ENCODE results near the gene STAT4. TPM values are rescaled to one million over a fixed set of nuclear protein-coding genes. Genes with fewer than 3 reads are reported as not detected.

STAT4 gene
- total RNA-seq, 1 donor from 2014 or later, result 2.6 TPM

DNA sequence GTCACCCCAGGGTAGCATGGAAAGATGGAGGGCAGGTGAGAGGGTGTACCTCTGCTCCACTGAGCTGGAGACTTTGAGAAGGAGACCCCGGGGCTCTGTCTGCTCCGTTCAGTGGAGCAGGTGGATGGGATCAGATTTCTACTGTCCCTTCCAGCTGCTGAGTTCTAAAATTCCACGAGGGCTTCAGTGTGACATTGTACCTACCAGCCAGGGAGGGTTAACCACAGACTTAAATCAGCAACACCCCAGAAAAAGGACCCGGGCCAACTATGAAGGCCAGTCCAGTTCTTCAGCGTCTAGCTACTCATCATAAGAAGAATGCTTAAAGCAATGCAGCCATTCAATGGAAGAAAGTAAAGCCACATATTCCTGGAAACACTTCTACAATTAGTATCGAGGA is 160.7 kb downstream of the STAT4 start:
- Histone ChIP-seq H3K27ac (ENCODE audit: low read depth, low read length) (no peak overlapping the region), H3K36me3 (ENCODE audit: control insufficient read depth in 3 of 3, insufficient read depth in 3 of 3, low read length in 3 of 3) (peaks cover 55 to 82% (median 80%) of the 10 kb centered on the region in 3 donors), H3K9me3 (ENCODE audit: control insufficient read depth in 3 of 3, low read length in 3 of 3) (no peaks in the 10 kb centered on the region), H3K4me3 (ENCODE audit: low read length in 3 of 3) (no peak overlapping the region), H3K27me3 (ENCODE audit: control insufficient read depth in 3 of 3, insufficient read depth in 3 of 3, low read length in 3 of 3) (no peaks in the 10 kb centered on the region), H3K4me1 (ENCODE audit: control insufficient read depth in 3 of 3, insufficient read depth in 3 of 3, low read length in 3 of 3) (no peaks in the 10 kb centered on the region), H3K9ac (ENCODE audit: low read depth in 1 of 3, low read length in 3 of 3) (no peak overlapping the region)

DNA sequence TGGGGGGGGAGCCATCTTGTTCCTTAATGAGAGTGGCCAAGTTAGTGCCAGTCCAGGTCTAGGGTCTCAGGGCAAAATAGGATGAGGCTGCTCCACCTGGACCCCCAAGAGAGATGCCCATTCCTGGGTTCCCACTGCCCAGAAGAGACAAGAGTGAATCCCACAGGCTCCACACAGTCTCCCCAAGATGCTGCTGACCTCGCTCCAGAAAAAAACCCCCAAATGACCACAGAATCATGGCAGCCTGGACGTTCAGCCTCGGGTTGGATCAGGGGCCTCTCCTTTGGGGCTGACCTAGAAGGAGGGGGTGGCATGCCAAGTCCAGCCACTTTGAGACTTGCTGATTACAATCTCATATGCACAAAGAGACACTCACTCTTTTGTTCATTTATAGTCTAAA is 161.9 kb downstream of the STAT4 start:
- Histone ChIP-seq H3K27ac (ENCODE audit: low read depth, low read length) (no peak overlapping the region), H3K4me1 (ENCODE audit: control insufficient read depth in 3 of 3, insufficient read depth in 3 of 3, low read length in 3 of 3) (no peaks in the 10 kb centered on the region), H3K9me3 (ENCODE audit: control insufficient read depth in 3 of 3, low read length in 3 of 3) (no peaks in the 10 kb centered on the region), H3K36me3 (ENCODE audit: control insufficient read depth in 3 of 3, insufficient read depth in 3 of 3, low read length in 3 of 3) (peaks cover 58 to 85% (median 84%) of the 10 kb centered on the region in 3 donors), H3K4me3 (ENCODE audit: low read length in 3 of 3) (no peak overlapping the region), H3K27me3 (ENCODE audit: control insufficient read depth in 3 of 3, insufficient read depth in 3 of 3, low read length in 3 of 3) (no peaks in the 10 kb centered on the region), H3K9ac (ENCODE audit: low read depth in 1 of 3, low read length in 3 of 3) (no peak overlapping the region)

DNA sequence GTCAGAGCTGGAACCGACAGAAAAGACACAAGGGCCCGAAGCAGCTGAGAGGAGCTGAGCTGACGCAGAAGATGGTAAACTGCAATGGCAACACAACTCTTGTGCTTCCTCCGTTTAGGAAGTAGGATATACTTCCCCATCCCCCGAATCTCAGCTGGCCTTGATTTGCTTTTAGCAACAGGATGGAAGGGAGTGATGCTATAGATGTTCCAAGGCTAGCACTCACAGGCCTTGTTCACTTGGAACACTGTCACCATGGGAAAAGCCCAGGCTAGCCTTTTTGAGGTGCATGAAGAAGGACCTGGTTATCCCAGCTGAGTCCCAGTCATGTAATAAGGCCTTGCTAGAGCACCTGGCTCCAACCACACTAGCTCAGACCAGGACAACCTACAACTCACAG is 162.9 kb downstream of the STAT4 start:
- H3K9me3 ChIP-seq (ENCODE audit: control insufficient read depth in 3 of 3, low read length in 3 of 3), result no peaks in the 10 kb centered on the region
- no peak overlapping the region for H3K27ac ChIP-seq (ENCODE audit: low read depth, low read length)
- H3K4me3 ChIP-seq (ENCODE audit: low read length in 3 of 3), result no peak overlapping the region
- H3K36me3 ChIP-seq (ENCODE audit: control insufficient read depth in 3 of 3, insufficient read depth in 3 of 3, low read length in 3 of 3), result peaks cover 63 to 84% (median 84%) of the 10 kb centered on the region in 3 donors
- no peaks in the 10 kb centered on the region for H3K4me1 ChIP-seq (ENCODE audit: control insufficient read depth in 3 of 3, insufficient read depth in 3 of 3, low read length in 3 of 3)
- H3K9ac ChIP-seq (ENCODE audit: low read depth in 1 of 3, low read length in 3 of 3), result no peak overlapping the region
- H3K27me3 ChIP-seq (ENCODE audit: control insufficient read depth in 3 of 3, insufficient read depth in 3 of 3, low read length in 3 of 3), result no peaks in the 10 kb centered on the region

DNA sequence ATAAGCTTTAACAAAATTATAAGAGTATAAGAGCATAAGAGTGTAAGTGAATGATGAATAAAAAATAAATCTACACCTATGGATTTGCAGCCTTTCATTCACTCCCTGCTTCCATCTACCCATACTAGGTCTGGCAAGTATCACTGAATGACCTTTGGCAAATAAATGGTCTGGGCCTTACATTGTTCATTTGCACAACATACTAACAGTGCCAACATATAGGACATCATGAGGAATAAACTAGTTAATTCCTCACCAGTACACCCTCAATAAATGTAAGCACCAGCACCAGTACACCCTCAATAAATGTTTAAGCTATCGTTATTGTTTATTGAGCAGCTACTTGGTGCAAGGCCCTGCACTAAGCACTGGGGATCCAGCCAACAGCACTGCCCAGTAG is 163.7 kb downstream of the STAT4 start:
- Histone ChIP-seq H3K9ac (ENCODE audit: low read depth in 1 of 3, low read length in 3 of 3) (no peak overlapping the region), H3K27ac (ENCODE audit: low read depth, low read length) (no peak overlapping the region), H3K9me3 (ENCODE audit: control insufficient read depth in 3 of 3, low read length in 3 of 3) (no peaks in the 10 kb centered on the region), H3K4me1 (ENCODE audit: control insufficient read depth in 3 of 3, insufficient read depth in 3 of 3, low read length in 3 of 3) (no peaks in the 10 kb centered on the region), H3K27me3 (ENCODE audit: control insufficient read depth in 3 of 3, insufficient read depth in 3 of 3, low read length in 3 of 3) (no peaks in the 10 kb centered on the region), H3K4me3 (ENCODE audit: low read length in 3 of 3) (no peak overlapping the region), H3K36me3 (ENCODE audit: control insufficient read depth in 3 of 3, insufficient read depth in 3 of 3, low read length in 3 of 3) (peaks cover 66 to 89% (median 87%) of the 10 kb centered on the region in 3 donors)

DNA sequence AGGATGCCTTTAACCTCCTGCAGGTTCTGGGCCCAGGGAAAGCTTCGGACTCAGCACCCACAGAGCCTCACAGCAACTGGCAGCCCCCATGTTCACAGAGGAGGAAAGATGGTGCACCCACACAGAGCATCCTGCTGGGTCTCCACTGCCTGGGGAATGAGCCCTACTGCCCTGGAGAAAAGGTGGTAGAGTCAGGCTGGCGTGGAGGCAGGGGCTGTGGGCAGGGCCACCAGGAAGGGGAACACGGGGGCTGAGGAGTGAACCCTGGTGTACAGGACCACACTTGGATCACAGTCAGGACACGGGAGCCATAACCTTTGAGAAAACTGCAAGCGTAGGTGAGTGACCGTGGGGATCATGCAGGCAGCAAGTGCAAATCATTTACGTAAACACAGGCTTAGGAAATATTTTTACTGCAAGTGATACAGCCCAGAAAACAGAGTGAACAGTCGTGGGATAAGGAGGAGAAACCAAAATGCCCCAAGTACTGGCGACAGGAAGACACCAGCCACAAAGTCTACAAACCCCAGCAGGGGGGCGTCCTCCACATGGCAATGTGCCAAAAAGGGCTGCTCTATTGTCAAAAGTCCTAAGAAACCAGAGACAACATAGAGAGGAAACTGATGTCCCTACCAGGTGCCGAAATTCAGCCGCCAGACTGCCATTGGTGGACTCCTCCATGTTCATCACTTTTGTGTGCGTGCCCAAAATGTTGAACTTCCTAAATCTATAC is 164.4 kb downstream of the STAT4 start:
- Histone ChIP-seq H3K9me3 (ENCODE audit: control insufficient read depth in 3 of 3, low read length in 3 of 3) (no peaks in the 10 kb centered on the region), H3K27ac (ENCODE audit: low read depth, low read length) (no peak overlapping the region), H3K27me3 (ENCODE audit: control insufficient read depth in 3 of 3, insufficient read depth in 3 of 3, low read length in 3 of 3) (no peaks in the 10 kb centered on the region), H3K4me3 (ENCODE audit: low read length in 3 of 3) (no peak overlapping the region), H3K36me3 (ENCODE audit: control insufficient read depth in 3 of 3, insufficient read depth in 3 of 3, low read length in 3 of 3) (peaks cover 69 to 91% (median 87%) of the 10 kb centered on the region in 3 donors), H3K4me1 (ENCODE audit: control insufficient read depth in 3 of 3, insufficient read depth in 3 of 3, low read length in 3 of 3) (no peaks in the 10 kb centered on the region), H3K9ac (ENCODE audit: low read depth in 1 of 3, low read length in 3 of 3) (no peak overlapping the region)

DNA sequence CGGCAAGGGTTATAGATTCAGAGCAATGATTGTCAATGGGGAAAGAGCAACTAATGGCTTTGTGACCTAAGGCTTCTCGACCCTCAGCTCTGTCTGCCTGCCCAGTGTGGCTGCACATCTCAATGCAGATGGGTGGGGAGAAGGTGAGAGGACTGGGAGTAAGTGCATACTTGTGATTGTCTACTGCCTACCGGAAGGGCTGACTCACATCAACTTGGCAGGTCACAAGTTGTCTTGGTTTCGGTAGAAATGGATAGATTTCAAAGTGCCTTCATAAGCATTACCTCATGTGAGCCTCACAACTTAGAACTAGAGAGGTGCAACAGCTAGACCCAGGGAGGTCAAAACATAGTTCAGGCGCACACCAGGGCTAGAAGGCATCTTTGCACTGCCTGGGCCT is 166.2 kb downstream of the STAT4 start:
- Histone ChIP-seq H3K27ac (ENCODE audit: low read depth, low read length) (no peak overlapping the region), H3K9me3 (ENCODE audit: control insufficient read depth in 3 of 3, low read length in 3 of 3) (no peaks in the 10 kb centered on the region), H3K27me3 (ENCODE audit: control insufficient read depth in 3 of 3, insufficient read depth in 3 of 3, low read length in 3 of 3) (no peaks in the 10 kb centered on the region), H3K9ac (ENCODE audit: low read depth in 1 of 3, low read length in 3 of 3) (no peak overlapping the region), H3K4me1 (ENCODE audit: control insufficient read depth in 3 of 3, insufficient read depth in 3 of 3, low read length in 3 of 3) (peaks cover 0 to 4% (median 0%) of the 10 kb centered on the region in 3 donors), H3K36me3 (ENCODE audit: control insufficient read depth in 3 of 3, insufficient read depth in 3 of 3, low read length in 3 of 3) (peaks cover 76 to 89% (median 87%) of the 10 kb centered on the region in 3 donors), H3K4me3 (ENCODE audit: low read length in 3 of 3) (no peak overlapping the region)

DNA sequence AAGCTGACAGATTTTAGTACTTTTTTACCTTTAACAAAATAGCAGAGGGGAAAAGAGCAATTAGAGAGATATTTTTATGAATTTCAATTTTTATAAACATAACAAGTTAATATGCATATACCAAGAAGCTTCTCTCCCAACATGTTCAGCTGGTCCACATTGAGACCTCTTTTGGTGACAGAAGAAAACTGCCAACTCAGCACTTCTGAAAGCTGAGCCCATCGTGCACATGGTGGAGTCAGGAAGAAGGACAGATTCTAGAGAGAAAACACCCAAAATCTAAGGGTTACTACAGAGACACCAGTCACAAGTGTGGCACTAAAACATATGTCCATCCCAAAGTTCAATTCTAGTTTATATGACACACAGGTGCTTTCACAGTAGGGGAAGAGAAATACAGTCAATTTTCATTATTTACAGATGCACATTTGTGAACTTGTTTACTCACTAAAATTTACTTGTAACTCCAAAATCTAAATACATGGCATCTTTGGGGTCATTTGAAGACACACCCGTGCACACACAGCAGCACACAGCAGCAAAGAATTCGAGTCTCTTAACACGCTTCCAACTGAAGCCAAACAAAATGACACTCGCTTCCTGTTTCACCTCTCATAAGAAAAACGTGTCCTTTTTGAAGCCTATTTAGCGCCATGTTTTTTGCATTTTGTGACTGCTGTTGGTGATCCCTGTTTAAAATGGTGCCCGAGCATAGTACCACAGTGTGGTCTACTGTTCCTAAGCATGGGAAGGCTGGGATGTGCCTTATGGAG is 168.3 kb downstream of the STAT4 start:
- Histone ChIP-seq H3K27me3 (ENCODE audit: control insufficient read depth in 3 of 3, insufficient read depth in 3 of 3, low read length in 3 of 3) (no peaks in the 10 kb centered on the region), H3K4me3 (ENCODE audit: low read length in 3 of 3) (no peak overlapping the region), H3K27ac (ENCODE audit: low read depth, low read length) (no peak overlapping the region), H3K36me3 (ENCODE audit: control insufficient read depth in 3 of 3, insufficient read depth in 3 of 3, low read length in 3 of 3) (peaks cover 80 to 93% (median 85%) of the 10 kb centered on the region in 3 donors), H3K9ac (ENCODE audit: low read depth in 1 of 3, low read length in 3 of 3) (no peak overlapping the region), H3K4me1 (ENCODE audit: control insufficient read depth in 3 of 3, insufficient read depth in 3 of 3, low read length in 3 of 3) (peaks cover 0 to 7% (median 0%) of the 10 kb centered on the region in 3 donors), H3K9me3 (ENCODE audit: control insufficient read depth in 3 of 3, low read length in 3 of 3) (no peaks in the 10 kb centered on the region)

DNA sequence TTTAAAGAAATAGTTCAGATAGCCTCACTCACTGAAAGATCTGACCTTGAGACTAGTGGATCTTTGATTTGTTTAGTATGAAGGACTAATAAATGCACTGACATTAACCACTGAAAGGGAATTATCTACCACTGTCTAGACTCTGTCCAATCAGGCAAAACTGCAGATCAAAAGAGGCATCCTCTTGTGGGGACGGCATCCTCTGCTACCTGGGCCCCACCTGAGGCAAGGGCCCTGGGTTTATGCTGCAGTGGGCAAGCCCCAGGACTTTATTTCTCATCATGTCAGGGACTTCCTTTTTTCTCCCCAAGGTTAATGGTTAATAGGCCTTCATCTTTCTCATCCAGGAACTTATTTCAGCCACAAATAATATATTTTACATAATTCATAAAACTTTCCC is 169.1 kb downstream of the STAT4 start:
- no peaks in the 10 kb centered on the region for H3K9me3 ChIP-seq (ENCODE audit: control insufficient read depth in 3 of 3, low read length in 3 of 3)
- peaks cover 0 to 7% (median 0%) of the 10 kb centered on the region in 3 donors for H3K4me1 ChIP-seq (ENCODE audit: control insufficient read depth in 3 of 3, insufficient read depth in 3 of 3, low read length in 3 of 3)
- H3K27me3 ChIP-seq (ENCODE audit: control insufficient read depth in 3 of 3, insufficient read depth in 3 of 3, low read length in 3 of 3), result no peaks in the 10 kb centered on the region
- H3K36me3 ChIP-seq (ENCODE audit: control insufficient read depth in 3 of 3, insufficient read depth in 3 of 3, low read length in 3 of 3), result peaks cover 76 to 93% (median 81%) of the 10 kb centered on the region in 3 donors
- H3K4me3 ChIP-seq (ENCODE audit: low read length in 3 of 3), result no peak overlapping the region
- no peak overlapping the region for H3K27ac ChIP-seq (ENCODE audit: low read depth, low read length)
- H3K9ac ChIP-seq (ENCODE audit: low read depth in 1 of 3, low read length in 3 of 3), result no peak overlapping the region

DNA sequence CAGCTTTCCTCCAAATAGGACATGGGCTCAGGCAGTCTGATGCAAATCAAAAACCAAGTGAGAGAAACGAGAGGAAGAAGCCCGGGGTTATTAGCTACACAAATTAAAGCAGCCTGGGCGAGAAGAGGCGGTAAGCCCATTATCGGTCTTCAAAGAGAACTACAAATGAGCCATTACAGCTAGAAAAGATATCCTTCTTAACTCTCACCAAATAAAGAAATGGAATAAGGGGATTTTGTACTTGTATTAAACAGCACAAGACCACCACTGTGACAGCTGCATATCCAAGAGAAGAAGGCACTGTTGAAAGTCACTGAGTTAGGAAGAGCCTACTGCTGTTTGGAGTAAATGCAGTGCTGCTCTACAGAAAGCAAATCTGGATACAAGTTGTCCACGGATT is 169.5 kb downstream of the STAT4 start:
- Histone ChIP-seq H3K36me3 (ENCODE audit: control insufficient read depth in 3 of 3, insufficient read depth in 3 of 3, low read length in 3 of 3) (peaks cover 75 to 93% (median 81%) of the 10 kb centered on the region in 3 donors), H3K4me1 (ENCODE audit: control insufficient read depth in 3 of 3, insufficient read depth in 3 of 3, low read length in 3 of 3) (peaks cover 0 to 7% (median 0%) of the 10 kb centered on the region in 3 donors), H3K9me3 (ENCODE audit: control insufficient read depth in 3 of 3, low read length in 3 of 3) (no peaks in the 10 kb centered on the region), H3K27me3 (ENCODE audit: control insufficient read depth in 3 of 3, insufficient read depth in 3 of 3, low read length in 3 of 3) (no peaks in the 10 kb centered on the region), H3K27ac (ENCODE audit: low read depth, low read length) (no peak overlapping the region), H3K4me3 (ENCODE audit: low read length in 3 of 3) (no peak overlapping the region), H3K9ac (ENCODE audit: low read depth in 1 of 3, low read length in 3 of 3) (no peak overlapping the region)

DNA sequence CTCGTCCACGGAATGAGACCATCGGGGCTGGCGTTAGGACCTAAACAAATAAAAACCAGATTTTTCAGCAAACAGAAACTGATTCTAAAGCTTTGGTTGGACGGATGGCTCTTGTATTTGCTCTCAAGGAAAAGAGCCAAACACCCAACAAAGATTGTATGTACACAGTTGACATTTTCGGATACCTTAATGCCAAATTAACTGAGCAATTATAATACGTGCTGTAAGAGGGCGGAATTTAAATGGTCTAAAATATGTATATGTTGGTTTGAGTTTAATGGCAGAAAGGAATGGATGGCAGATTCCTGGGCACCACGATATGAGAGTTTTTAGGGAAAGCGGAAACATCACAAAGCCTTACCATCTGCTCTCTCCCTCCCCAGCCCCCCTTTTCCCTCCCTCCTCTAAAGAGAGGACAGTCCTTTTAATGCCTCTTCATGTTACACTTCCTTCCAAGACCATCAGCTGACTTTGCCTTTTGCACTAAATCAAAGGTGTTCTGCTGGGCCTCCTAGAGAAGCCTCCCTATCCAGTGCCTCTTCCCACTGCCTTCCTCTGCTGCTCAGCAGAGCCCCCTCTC is 170.1 kb downstream of the STAT4 start:
- no peaks in the 10 kb centered on the region for H3K9me3 ChIP-seq (ENCODE audit: control insufficient read depth in 3 of 3, low read length in 3 of 3)

More for the DNA sequence above, 170.1 kb downstream of the STAT4 start:
- H3K27ac ChIP-seq (ENCODE audit: low read depth, low read length), result peak overlapping the region; percentile 21
- H3K4me3 ChIP-seq (ENCODE audit: low read length in 3 of 3), result no peak overlapping the region
- no peaks in the 10 kb centered on the region for H3K27me3 ChIP-seq (ENCODE audit: control insufficient read depth in 3 of 3, insufficient read depth in 3 of 3, low read length in 3 of 3)
- H3K36me3 ChIP-seq (ENCODE audit: control insufficient read depth in 3 of 3, insufficient read depth in 3 of 3, low read length in 3 of 3), result peaks cover 73 to 93% (median 81%) of the 10 kb centered on the region in 3 donors
- H3K9ac ChIP-seq (ENCODE audit: low read depth in 1 of 3, low read length in 3 of 3), result no peak overlapping the region
- peaks cover 0 to 7% (median 0%) of the 10 kb centered on the region in 3 donors for H3K4me1 ChIP-seq (ENCODE audit: control insufficient read depth in 3 of 3, insufficient read depth in 3 of 3, low read length in 3 of 3)

Measured in skeletal muscle tissue (tissue), 4 donors.